Measurements from ENCODE around the gene PBXIP1. TPM values are rescaled to one million over a fixed set of nuclear protein-coding genes. Genes with fewer than 3 reads are reported as not detected.
"Not testable (repeated sequence)": the region's sequence is repeated elsewhere in the genome, so short reads cannot be mapped to it uniquely, and the experiment has no call there.

The PBXIP1 gene
- polyA plus RNA-seq, 3 donors, result 35.1 to 53.5 (median 38.6) TPM

GRCh38 chr1:154995301-154995983 is 39.5 kb upstream of the PBXIP1 start:
- not testable (repeated sequence) for H3K27ac ChIP-seq (ENCODE audit: low read depth, low read length)
- WGBS, 3 donors, result 59 to 63% (median 63%) methylated on average over 12 to 13 of the region's 13 CpGs

GRCh38 chr1:154994591-154994990 is 38.7 kb upstream of the PBXIP1 start:
- H3K27ac ChIP-seq (ENCODE audit: low read depth, low read length), result no peak overlapping the region
- WGBS, 3 donors, result 49 to 58% (median 55%) methylated on average over 3 of the region's 3 CpGs

- H3K27ac ChIP-seq (ENCODE audit: low read depth, low read length), result no peak overlapping the region
- 43 to 61% (median 59%) methylated on average over 1 of the region's 1 CpG for WGBS, 3 donors
Observed at GRCh38 chr1:154994269-154994587, 38.3 kb upstream of the PBXIP1 start.

GRCh38 chr1:154993572-154994268 is 37.8 kb upstream of the PBXIP1 start, which contains the start of gene LENEP:
Gene LENEP, plus strand, starts transcription at chr1:154993586. Its CDS starts 22 bp downstream, at chr1:154993608.
- no peak within 1 kb of the TSS for H3K27ac ChIP-seq (ENCODE audit: low read depth, low read length)
- WGBS, 3 donors, result 68 to 77% (median 71%) methylated on average over 8 of the region's 8 CpGs

- WGBS, 3 donors, result 72 to 82% (median 81%) methylated on average over 14 of the region's 14 CpGs
- H3K27ac ChIP-seq (ENCODE audit: low read depth, low read length), result no peak overlapping the region
Observed at GRCh38 chr1:154992721-154993571, 37.0 kb upstream of the PBXIP1 start.

- no peak overlapping the region for H3K27ac ChIP-seq (ENCODE audit: low read depth, low read length)
- 90 to 94% (median 92%) methylated on average over 8 of the region's 8 CpGs for WGBS, 3 donors
Observed at GRCh38 chr1:154990276-154990675, 34.4 kb upstream of the PBXIP1 start.

GRCh38 chr1:154989195-154989860 is 33.4 kb upstream of the PBXIP1 start:
- 87 to 95% (median 90%) methylated on average over 3 of the region's 3 CpGs for WGBS, 3 donors
- H3K27ac ChIP-seq (ENCODE audit: low read depth, low read length), result no peak overlapping the region

- no peak overlapping the region for H3K27ac ChIP-seq (ENCODE audit: low read depth, low read length)
- WGBS, 3 donors, result 86 to 90% (median 89%) methylated on average over 17 of the region's 17 CpGs
Observed at GRCh38 chr1:154988058-154988954, 32.4 kb upstream of the PBXIP1 start.

- WGBS, 3 donors, result 51 to 62% (median 59%) methylated on average over 6 of the region's 6 CpGs
- H3K27ac ChIP-seq (ENCODE audit: low read depth, low read length), result no peak overlapping the region
Observed at GRCh38 chr1:154987326-154987725, 31.4 kb upstream of the PBXIP1 start.

- not testable (repeated sequence) for H3K27ac ChIP-seq (ENCODE audit: low read depth, low read length)
- 85 to 91% (median 91%) methylated on average over 4 of the region's 4 CpGs for WGBS, 3 donors
Observed at GRCh38 chr1:154986736-154987135, 30.8 kb upstream of the PBXIP1 start.

- no peak overlapping the region for H3K27ac ChIP-seq (ENCODE audit: low read depth, low read length)
- 13 to 17% (median 16%) methylated on average over 17 of the region's 17 CpGs for WGBS, 3 donors
Observed at GRCh38 chr1:154983776-154984466, 28.0 kb upstream of the PBXIP1 start.

GRCh38 chr1:154982897-154983648 is 27.2 kb upstream of the PBXIP1 start, which contains the start of gene FLAD1:
Gene FLAD1, plus strand, starts transcription at chr1:154983344. Its CDS starts 351 bp downstream, at chr1:154983695.
- no peak within 1 kb of the TSS for H3K27ac ChIP-seq (ENCODE audit: low read depth, low read length)

GRCh38 chr1:154982341-154982740 is 26.4 kb upstream of the PBXIP1 start:
- 60 to 68% (median 62%) methylated on average over 6 of the region's 6 CpGs for WGBS, 3 donors
- no peak overlapping the region for H3K27ac ChIP-seq (ENCODE audit: low read depth, low read length)

More at GRCh38 chr1:154982897-154983648, 27.2 kb upstream of the PBXIP1 start, which contains the start of gene FLAD1:
- WGBS, 3 donors, result 0 to 1% (median 0%) methylated on average over 26 of the region's 26 CpGs

GRCh38 chr1:154978360-154978759 is 22.5 kb upstream of the PBXIP1 start:
- WGBS, 3 donors, result 94 to 96% (median 95%) methylated on average over 3 of the region's 3 CpGs
- no peak overlapping the region for H3K27ac ChIP-seq (ENCODE audit: low read depth, low read length)

- 49 to 60% (median 60%) methylated on average over 3 of the region's 3 CpGs for WGBS, 3 donors
- not testable (repeated sequence) for H3K27ac ChIP-seq (ENCODE audit: low read depth, low read length)
Observed at GRCh38 chr1:154977762-154978161, 21.9 kb upstream of the PBXIP1 start.

GRCh38 chr1:154975409-154976059 is 19.6 kb upstream of the PBXIP1 start:
- H3K27ac ChIP-seq (ENCODE audit: low read depth, low read length), result peak overlapping the region; percentile 77
- 0 to 1% (median 0%) methylated on average over 24 of the region's 24 CpGs for WGBS, 3 donors
